ENCODE results near the gene FMNL3.

The FMNL3 gene

GRCh38 chr12:49665384-49665783 is 41.8 kb downstream of the FMNL3 start:
- no peak for DNase-seq (ENCODE audit: low read depth)
- no peak overlapping the region for H3K4me3 ChIP-seq (ENCODE audit: low read length)
- no peak for TF ChIP-seq CTCF (IDR thresholded peaks at IDR 0.05; ENCODE audit: insufficient read depth, low read depth, low read length, missing control alignments)

GRCh38 chr12:49664591-49665239 is 42.5 kb downstream of the FMNL3 start:
- no peak overlapping the region for H3K4me3 ChIP-seq (ENCODE audit: low read length)
- peak; percentile 23 for DNase-seq (ENCODE audit: low read depth)
- TF ChIP-seq CTCF (IDR thresholded peaks at IDR 0.05; ENCODE audit: insufficient read depth, low read depth, low read length, missing control alignments) = no peak

GRCh38 chr12:49664167-49664566 is 43.0 kb downstream of the FMNL3 start:
- TF ChIP-seq CTCF (IDR thresholded peaks at IDR 0.05; ENCODE audit: insufficient read depth, low read depth, low read length, missing control alignments) = no peak
- no peak for DNase-seq (ENCODE audit: low read depth)
- no peak overlapping the region for H3K4me3 ChIP-seq (ENCODE audit: low read length)

GRCh38 chr12:49662998-49663843 is 44.0 kb downstream of the FMNL3 start:
- no peak overlapping the region for H3K4me3 ChIP-seq (ENCODE audit: low read length)
- no peak for TF ChIP-seq CTCF (IDR thresholded peaks at IDR 0.05; ENCODE audit: insufficient read depth, low read depth, low read length, missing control alignments)
- peak; percentile 61 for DNase-seq (ENCODE audit: low read depth)

- DNase-seq (ENCODE audit: low read depth) = no peak
- no peak overlapping the region for H3K4me3 ChIP-seq (ENCODE audit: low read length)
- no peak for TF ChIP-seq CTCF (IDR thresholded peaks at IDR 0.05; ENCODE audit: insufficient read depth, low read depth, low read length, missing control alignments)
Measured at GRCh38 chr12:49661746-49662145, 45.5 kb downstream of the FMNL3 start.

GRCh38 chr12:49661191-49661590 is 46.0 kb downstream of the FMNL3 start:
- no peak for TF ChIP-seq CTCF (IDR thresholded peaks at IDR 0.05; ENCODE audit: insufficient read depth, low read depth, low read length, missing control alignments)
- no peak overlapping the region for H3K4me3 ChIP-seq (ENCODE audit: low read length)
- DNase-seq (ENCODE audit: low read depth) = no peak

Measured in epithelial cell of esophagus (primary cell).